NCI-H2029 treated with DMSO at 0.1 percent for 48 hours (cell line): ENCODE results near the gene VPS11.
"Not testable (repeated sequence)": the region's sequence is repeated elsewhere in the genome, so short reads cannot be mapped to it uniquely, and the experiment has no call there.

ENCODE experiments used
- DNase-seq: peaks from one replicate; lab custom pipeline; 2025; lab: John Stamatoyannopoulos, UW

VPS11 gene

DNA sequence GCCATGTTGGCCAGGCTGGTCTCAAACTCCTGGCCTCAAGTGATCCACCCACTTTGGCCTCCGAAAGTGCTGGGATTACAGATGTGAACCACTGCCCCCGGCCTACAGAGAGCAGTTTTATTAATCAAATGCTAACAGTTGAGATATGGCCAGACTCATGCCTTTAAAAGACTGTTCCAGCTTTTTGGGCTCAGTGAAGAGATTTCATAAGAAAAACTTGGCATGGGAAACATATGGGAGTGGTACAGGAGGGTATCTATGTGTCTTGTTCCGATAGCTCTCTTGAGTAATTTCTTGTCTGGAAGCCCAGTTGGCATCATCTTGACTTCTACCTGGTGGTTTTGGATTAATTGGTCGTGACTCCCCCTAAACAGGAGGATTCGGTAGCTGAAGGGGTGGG lies 28.7 kb upstream of the VPS11 start:
- DNase-seq: no peak

DNA sequence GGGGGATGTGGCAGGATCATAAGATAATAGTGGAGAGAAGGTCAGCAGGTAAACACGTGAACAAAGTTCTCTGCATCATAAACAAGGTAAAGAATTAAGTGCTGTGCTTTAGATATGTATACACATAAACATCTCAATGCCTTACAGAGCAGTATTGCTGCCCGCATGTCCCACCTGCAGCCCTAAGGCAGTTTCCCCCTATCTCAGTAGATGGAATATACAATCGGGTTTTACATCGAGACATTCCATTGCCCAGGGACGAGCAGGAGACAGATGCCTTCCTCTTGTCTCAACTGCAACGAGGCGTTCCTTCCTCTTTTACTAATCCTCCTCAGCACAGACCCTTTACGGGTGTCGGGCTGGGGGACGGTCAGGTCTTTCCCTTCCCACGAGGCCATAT lies 28.1 kb upstream of the VPS11 start:
- not testable (repeated sequence) for DNase-seq

DNA sequence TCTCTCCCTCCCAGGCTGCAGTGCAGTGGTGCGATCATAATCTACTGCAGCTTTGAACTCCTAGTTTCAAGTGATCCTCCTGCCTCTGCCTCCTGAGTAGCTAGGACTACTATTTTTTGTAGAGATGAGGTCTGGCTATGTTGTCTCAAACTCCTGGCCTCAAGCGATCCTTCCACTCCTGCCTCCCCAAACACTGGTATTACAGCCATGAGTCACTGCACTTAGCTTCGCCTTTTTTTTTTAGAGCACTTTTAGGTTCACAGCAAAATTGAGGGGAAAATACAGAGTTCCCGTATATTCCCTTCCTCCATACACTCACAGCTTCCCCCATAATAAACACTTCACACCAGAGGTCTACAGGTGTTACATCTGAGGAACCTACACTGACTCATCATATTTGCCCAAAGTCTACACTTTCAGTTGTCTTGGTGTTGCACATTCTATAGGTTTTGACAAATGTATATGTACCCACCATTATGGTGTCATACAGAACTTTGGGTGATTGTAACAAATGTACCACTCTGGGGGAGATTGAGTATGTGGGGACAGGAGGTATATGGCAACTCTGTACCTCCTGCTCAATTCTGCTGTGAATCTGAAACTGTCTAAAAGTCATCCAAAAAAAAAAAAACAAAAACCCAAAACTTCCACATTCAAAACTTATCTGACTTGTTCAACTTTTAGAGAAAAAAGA lies 25.6 kb upstream of the VPS11 start:
- no peak for DNase-seq

DNA sequence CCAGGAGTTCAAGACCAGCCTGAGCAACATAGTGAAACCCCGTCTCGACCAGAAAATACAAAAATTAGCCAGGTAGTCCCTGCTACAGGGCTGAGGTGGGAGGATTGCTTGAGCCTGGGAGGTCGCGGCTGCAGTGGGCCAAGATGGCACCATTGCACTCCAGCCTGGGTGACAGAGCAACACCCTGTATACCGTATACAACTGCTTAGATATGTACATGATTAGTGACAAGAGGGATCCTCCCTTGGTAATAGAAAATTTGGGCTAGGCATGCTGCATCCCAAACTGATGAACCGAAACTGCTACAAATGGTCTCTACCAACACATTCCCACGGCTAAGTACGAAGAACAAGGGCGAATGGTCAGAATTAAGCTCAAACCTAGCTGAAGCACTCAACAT lies 24.7 kb upstream of the VPS11 start:
- DNase-seq: no peak

DNA sequence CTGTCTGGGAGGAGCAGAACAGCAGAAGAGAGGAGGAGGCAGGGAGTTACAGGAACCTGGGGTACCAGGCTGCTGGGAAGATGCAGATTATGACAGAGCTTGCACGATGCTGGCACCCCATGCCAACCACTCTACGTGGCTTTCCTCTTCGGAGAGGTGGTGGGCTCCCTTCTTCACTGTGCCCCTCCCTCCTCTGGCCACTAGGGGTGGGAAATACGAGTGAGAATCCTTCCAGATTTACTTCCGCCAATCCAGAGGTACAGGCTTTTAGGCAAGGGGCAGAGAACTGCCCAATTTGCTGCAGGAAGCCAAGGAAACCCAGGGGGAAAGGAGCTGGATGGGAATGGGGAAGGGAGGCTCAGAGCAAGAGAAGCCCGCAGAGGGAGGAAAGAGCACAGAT lies 22.9 kb upstream of the VPS11 start:
- DNase-seq: no peak

DNA sequence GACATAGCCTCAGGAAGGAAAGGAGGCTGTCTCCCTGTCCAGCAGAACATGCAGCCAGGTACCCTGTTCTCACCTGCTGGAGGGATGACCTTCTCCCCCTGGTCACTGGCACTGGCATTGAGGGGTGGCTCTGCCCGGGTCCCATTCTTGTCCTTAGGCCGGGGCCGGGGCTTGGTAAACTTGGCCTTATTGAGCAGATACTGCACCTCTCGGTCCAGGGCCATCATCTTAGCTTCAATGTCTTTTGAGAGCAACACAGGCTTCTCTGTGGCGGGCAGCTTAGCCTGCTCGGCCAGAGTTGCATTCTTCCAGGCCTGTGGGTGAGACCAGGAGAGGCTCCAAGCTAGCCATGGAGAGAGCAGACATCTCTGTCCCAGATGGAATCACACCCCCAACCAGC lies 21.1 kb upstream of the VPS11 start:
- no peak for DNase-seq

DNA sequence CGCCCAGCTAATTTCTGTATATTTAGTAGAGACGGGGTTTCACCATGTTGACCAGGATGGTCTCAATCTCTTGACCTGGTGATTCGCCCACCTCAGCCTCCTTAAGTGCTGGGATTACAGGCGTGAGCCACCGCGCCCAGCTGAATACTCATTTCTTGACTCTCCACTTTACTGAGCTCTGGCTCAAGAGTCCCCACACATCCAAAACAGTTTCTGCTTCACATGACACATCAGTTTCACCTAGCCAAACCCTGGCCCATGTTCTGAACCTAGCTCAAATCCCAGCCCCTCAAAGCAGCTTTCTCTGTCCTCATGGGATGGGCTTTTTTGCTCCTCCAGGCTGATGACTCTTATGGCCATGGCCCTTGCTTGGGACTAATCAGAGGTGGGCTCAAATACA lies 20.4 kb upstream of the VPS11 start:
- no peak for DNase-seq

DNA sequence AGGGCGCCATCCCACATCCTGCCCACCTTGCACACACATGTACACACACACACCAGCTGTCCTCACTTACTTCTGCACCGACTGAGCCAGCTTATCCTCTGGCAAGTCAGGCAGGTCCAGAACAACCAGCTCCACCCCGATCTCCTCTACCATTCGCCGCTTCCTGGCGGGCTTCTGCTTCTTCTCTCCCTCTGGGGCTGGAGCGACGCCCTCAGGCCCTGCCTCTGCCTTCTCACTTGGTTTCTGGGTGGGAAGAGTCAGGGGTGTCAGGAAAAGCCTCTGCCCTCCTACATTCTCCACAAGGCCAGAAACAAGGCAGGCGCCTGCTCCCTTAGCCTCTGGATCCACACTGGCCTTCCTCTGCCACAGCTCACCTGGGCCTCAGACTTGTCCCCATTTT lies 19.0 kb upstream of the VPS11 start:
- DNase-seq: no peak

DNA sequence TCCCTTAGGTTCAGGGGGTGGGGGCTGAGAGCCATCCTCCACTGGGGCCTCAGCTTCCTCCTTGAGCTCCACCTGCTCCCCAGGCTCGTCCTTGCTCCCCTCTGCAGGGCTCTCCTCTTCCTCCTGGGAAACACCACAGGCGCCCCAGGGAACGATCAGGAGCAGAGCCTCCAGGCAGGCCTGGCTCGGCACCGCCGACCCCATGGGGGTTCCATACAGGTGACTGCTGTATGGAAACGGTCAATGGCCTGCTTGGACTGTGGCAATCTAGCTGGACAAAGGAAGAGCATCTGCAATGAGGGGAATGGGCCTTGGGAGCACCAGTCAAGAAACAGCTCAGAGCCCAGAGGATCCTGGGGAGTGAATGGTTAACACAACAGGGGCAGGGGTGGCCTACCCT lies 18.5 kb upstream of the VPS11 start:
- DNase-seq: no peak

DNA sequence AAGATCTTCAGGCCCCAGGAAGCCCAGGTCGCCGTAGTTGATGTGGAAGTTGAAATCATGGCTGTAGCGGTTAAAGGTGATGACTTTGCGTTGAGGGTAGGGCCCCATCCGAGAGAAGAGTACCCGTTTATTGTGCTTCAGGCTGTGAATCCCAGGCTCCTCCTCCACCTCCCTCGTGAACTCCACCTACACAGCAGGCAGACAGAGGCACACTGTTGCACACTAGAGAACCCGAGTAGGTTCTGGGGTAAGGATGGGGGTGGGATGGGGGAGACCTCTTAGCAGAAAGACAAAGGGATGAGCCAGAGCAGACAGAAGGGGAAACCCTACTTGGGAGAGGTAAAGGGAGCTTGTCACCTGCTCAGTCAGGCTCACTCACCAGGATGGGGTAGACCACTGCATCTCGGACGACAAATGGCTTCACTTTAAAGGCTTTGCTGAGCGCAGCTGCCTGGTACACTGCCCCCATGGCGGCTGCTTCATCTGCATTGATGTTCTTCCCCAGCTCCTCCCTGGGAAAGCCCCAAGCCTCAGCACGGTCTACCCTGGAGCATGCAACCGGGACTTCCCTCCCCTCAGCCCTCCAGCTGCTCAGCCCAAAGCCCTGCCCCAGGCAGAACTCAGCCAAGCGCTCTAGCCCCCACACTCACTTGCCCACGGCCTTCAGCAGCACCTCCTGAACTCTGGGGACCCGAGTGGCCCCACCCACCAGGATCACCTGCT lies 16.0 kb upstream of the VPS11 start:
- no peak for DNase-seq

DNA sequence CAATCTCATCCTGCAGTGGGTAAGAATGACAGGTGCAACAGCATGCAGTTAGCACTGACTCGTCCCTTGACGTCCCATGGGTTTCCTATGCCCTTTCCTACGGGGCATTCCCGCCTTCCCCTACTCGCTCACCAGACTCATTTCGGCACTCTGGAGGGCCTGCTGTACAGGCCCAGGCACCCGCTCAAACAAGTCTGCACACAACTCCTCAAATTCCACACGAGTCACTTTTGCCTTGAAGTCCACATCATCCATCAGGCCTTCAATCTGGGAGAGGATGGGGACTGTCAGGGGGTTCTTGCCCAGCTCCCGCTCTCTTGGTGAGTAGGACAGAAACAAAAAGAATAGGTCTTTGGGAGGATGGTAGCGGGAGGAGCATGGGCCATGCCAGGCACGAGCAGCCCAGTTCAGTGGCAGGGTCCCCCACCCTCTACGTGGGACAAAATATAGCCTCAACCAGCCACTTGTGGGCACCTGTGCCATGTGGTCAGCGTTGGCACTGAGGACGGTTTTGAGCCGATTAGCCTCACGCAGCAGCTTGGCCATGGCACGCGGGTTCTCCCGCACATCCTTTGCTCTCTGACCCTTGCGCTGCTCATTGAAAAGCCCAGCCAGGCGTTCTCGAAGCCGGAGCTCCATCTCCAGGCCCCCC lies 15.3 kb upstream of the VPS11 start:
- DNase-seq: no peak

DNA sequence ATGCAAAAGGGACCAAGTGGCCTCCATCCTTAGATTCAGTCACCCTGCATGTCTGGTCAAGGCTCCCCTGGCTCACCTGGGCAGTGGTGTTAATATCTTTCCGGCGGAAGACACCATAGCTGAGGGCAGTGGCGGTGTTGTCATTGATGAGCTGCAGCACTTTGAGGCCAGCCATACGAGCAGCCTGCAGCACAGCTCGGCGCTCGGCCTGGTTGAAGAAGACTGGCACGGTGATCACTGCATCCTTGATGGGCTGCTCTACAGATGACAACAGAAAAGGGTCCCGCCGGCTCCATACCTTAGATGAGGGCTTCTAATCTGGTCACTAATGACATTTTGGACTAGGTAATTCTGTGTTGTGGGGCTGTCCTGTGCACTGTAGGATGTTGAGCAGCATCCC lies 13.2 kb upstream of the VPS11 start:
- DNase-seq: no peak

DNA sequence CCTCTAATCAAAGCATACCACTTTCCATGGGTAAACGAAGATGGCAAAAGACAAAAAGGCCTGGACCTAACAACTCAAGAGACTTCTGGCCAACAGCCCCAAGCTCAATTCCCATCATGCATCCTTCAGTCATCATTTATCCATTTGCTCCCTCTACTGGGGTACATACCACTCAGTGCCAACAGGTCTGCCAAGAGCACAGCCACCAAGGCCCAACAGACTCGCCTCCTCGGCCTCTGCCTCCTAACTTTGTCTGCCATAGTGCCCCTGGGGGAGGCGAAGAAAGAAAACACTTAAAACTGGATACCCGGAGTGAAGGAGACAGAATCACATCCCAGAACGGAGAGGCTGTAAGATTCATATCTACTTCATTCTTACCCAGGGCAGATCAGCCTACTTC lies 11.7 kb upstream of the VPS11 start:
- DNase-seq: no peak

DNA sequence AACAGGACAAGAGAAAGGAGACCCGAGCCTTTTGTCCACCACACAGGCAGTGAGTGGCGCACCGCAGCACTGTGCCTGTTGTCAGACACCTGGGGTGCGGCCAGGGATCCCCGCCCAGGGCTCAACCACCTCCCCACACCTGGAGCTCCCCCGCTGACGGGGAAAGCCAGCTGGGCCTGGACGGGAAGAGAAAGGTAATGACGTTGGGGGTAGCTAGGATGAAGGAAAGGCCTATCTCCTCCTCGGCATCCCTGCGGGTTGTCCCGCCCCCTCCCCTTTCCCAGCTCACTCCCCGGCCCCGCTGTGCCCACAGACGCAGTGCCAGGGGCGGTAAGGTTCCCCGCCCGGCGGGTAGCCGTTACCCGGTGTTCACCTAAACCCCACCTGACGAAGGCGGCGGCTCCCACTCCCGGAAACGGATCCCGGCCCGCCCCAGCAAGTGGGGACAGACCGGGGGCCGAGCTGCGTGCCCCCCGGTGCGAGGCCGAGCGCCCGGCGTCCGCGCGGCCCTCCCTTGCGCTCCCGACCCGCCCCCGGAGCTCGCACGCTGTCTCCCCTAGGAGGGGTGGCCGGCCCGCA lies 11.1 kb upstream of the VPS11 start:
- DNase-seq: no peak

DNA sequence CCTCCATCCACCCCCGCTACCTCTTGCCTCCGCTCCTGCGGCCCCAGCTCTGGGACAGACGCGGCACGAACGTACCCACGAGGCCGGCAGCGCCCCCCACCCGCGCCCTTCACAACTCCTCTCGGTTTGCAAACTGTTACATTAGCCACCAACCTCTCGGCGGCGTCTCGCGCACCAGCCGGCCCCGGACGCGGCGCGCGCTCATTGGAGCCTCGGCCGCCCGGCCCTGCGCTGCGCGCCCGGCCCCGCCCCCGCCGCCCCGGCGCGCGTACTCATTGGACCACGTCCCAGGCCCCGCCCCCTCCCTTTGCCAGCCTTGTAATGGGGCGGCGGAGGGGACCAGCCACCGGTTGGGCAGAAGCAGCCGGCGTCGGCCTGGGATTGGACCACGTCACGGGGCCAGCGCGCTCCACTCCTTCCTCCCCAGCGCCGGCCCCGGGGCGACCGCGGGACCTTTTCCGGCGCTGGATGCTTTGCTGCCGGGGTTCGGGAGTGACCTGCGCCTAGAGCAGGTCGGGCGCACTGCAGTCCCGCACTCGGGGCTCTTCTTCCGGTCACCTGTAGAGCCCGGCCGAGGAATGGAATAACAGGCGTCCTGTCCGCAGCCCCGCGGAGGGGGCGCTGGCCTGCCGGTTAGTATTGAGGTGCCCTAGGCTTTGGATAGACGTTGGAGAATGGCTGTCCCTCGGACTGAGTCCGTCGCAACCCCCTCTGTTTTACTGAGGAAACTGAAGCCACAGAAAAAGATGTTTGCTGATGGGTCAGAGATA lies 10.4 kb upstream of the VPS11 start, which contains the start of gene HYOU1:
HYOU1 (minus strand) TSS at position 206 of the 770 bp plus-strand sequence. CDS start 1,045 bp downstream, outside the sequence.
- DNase-seq: peak; percentile 73

DNA sequence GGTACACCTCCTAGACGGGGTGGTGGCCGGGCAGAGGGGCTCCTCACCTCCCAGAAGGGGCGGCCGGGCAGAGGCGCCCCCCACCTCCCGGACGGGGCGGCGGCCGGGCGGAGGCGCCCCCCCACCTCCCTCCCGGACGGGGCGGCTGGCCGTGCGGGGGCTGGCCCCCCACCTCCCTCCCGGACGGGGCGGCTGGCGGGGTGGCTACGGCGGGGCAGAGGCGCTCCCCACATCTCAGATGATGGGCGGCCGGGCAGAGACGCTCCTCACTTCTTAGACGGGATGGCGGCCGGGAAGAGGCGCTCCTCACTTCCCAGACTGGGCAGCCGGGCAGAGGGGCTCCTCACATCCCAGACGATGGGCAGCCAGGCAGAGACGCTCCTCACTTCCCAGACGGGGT lies 8.5 kb upstream of the VPS11 start:
- not testable (repeated sequence) for DNase-seq

DNA sequence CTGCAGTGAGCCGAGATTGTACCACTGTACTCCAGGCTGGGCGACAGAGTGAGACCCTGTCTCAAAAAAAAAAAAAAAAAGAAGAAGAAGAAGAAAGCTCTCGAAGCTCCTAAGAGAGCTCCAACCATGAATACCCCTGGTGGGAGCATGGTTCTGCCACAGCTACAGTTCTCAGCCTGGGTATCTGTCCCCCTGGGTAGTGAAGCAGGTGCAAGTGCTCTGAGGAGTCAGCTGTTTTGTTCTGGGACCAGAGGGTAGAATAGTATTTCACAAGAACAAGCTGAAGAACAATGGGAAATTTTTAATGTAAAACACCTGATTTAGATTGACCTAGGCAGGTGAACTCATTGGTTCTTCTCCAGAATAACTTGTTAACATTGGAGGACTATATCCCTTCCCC lies 6.4 kb upstream of the VPS11 start:
- no peak for DNase-seq

DNA sequence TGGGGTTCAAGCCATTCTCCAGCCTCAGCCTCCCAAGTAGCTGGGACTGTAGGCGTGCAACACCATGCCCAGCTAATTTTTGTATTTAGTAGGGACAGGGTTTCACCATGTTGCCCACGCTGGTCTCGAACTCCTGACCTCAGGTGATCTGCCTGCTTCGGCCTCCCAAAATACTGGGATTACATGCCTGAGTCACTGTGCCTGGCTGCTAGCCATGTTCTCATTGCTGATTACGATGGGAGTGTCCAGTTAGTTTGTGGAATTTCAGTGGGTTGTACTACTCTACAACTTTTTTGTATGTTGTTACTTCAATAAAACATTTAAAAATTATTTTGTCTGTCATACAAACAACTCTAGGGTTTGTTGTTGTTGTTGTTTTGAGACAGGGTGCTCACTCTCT lies 4.8 kb upstream of the VPS11 start:
- DNase-seq: no peak

DNA sequence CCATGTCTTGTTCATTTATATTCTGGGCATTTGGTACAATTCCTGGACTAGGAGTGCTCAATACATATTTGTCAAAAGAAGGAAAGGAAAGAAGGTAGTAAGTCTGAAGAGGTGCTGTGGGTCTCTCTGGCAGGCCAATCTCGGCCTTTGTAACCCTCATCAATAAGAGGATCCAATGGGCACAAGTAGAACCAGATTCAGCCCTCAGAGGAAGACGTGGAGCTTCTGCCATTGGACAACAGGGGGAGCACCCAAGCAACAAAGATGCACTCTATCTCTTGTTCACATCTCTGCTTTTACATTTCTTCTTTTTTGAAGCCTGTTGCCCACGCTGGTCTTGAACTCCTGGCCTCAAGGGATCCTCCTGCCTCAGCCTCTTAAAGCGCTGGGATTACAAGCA lies 2.2 kb upstream of the VPS11 start:
- DNase-seq: no peak

DNA sequence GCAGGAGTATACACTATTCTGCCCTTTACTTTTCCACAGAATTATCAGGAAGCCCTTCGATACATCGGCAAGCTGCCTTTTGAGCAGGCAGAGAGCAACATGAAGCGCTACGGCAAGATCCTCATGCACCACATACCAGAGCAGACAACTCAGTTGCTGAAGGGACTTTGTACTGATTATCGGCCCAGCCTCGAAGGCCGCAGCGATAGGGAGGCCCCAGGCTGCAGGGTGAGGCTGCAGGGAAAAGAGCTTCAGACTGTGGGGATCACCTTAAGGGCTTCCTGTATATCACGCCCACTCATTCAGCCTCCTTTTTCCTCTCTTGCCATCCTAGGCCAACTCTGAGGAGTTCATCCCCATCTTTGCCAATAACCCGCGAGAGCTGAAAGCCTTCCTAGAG lies 10.2 kb downstream of the VPS11 start:
- no peak for DNase-seq

DNA sequence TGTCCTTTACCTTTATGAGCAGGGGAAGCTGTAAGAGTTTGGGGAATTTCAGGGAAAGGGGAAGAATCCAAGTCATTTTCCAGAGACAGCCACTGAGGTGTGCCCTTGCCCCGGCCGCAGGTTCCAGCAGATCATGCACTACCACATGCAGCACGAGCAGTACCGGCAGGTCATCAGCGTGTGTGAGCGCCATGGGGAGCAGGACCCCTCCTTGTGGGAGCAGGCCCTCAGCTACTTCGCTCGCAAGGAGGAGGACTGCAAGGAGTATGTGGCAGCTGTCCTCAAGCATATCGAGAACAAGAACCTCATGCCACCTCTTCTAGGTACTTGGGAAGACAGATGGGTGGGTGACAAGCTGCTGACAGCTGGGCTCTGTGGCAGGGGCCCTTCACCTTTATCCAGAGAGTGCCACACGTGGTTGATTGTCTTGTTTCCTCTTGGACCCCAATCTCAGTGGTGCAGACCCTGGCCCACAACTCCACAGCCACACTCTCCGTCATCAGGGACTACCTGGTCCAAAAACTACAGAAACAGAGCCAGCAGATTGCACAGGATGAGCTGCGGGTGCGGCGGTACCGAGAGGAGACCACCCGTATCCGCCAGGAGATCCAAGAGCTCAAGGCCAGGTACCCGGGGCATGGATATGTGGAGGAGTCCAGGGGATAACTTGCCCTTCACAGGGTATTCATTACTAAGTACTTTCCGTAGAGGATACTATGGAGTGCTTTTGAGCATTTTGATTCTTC lies 11.2 kb downstream of the VPS11 start:
- no peak for DNase-seq
